ENCODE results near the gene UBE2E3.

The UBE2E3 gene

GRCh38 chr2:180959787-180960186, 20.6 kb upstream of the UBE2E3 start:
- Histone ChIP-seq H3K27me3 (replicated peaks in 2 of 5; ENCODE audit: control insufficient read depth in 4 of 5, insufficient read depth in 5 of 5, low read length in 4 of 5) (no peaks in the 10 kb centered on the region), H3K9me3 (ENCODE audit: control extremely low read depth in 1 of 5, control insufficient read depth in 4 of 5, insufficient read depth in 2 of 5, low read depth in 1 of 5, low read length in 4 of 5) (no peaks in the 10 kb centered on the region), H3K4me1 (ENCODE audit: control extremely low read depth in 1 of 4, control insufficient read depth in 4 of 4, insufficient read depth in 4 of 4, low read length in 3 of 4) (peaks cover 0 to 9% (median 4%) of the 10 kb centered on the region in 4 experiments), H3K27ac (ENCODE audit: insufficient read depth in 1 of 2, low read depth in 1 of 2, low read length in 2 of 2, poor library complexity in 1 of 2, severe bottlenecking in 2 of 2) (no peak overlapping the region), H3K4me3 (ENCODE audit: control insufficient read depth in 1 of 7, extremely low read depth in 1 of 7, insufficient read depth in 4 of 7, low read depth in 2 of 7, low read length in 6 of 7) (no peak overlapping the region), H3K36me3 (ENCODE audit: control insufficient read depth in 4 of 4, insufficient read depth in 4 of 4, low read length in 3 of 4) (no peaks in the 10 kb centered on the region)
- no peak for DNase-seq
- POLR2A ChIA-PET, result interaction anchor here (0.6 kb wide), 1 partner anchor 33 kb away, joined by 3 read pairs; no protein-coding TSS in a partner anchor
- CTCF ChIA-PET, result interaction anchor here (0.5 kb wide), 1 partner anchor 12 kb away, joined by 3 read pairs; no protein-coding TSS in a partner anchor
- 100% methylated on average over 1 of the region's 1 CpG for WGBS (ENCODE audit: insufficient coverage)

DNA sequence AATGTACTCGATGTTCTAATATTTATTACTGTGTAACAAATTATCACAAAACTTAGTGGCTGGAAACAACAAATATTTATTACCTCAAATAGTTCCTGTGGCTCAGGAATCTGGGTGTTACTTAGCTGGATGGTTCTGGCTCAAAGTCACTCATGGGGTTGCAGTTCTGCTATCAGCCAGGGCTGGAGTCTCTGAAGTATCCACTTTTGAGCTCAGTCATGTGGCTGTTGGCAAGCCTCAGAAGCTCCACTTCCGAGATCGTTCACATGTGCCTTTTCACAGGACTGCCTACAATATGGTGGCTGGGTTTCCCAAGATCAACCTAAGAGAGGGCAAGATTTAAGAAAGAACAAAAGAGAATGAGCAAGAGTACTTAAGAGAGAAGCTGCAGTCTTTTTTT, 19.4 kb upstream of the UBE2E3 start:
- peaks cover 0 to 9% (median 4%) of the 10 kb centered on the region in 4 experiments for H3K4me1 ChIP-seq (ENCODE audit: control extremely low read depth in 1 of 4, control insufficient read depth in 4 of 4, insufficient read depth in 4 of 4, low read length in 3 of 4)
- H3K27ac ChIP-seq (ENCODE audit: insufficient read depth in 1 of 2, low read depth in 1 of 2, low read length in 2 of 2, poor library complexity in 1 of 2, severe bottlenecking in 2 of 2), result no peak overlapping the region
- DNase-seq, result no peak
- no peaks in the 10 kb centered on the region for H3K27me3 ChIP-seq (replicated peaks in 2 of 5; ENCODE audit: control insufficient read depth in 4 of 5, insufficient read depth in 5 of 5, low read length in 4 of 5)
- no peaks in the 10 kb centered on the region for H3K36me3 ChIP-seq (ENCODE audit: control insufficient read depth in 4 of 4, insufficient read depth in 4 of 4, low read length in 3 of 4)
- H3K9me3 ChIP-seq (ENCODE audit: control extremely low read depth in 1 of 5, control insufficient read depth in 4 of 5, insufficient read depth in 2 of 5, low read depth in 1 of 5, low read length in 4 of 5), result no peaks in the 10 kb centered on the region
- 100% methylated on average over 2 of the region's 3 CpGs for WGBS (ENCODE audit: insufficient coverage)
- H3K4me3 ChIP-seq (ENCODE audit: control insufficient read depth in 1 of 7, extremely low read depth in 1 of 7, insufficient read depth in 4 of 7, low read depth in 2 of 7, low read length in 6 of 7), result no peak overlapping the region
- ChIA-PET CTCF (no interaction called here), POLR2A (no interaction called here)

DNA sequence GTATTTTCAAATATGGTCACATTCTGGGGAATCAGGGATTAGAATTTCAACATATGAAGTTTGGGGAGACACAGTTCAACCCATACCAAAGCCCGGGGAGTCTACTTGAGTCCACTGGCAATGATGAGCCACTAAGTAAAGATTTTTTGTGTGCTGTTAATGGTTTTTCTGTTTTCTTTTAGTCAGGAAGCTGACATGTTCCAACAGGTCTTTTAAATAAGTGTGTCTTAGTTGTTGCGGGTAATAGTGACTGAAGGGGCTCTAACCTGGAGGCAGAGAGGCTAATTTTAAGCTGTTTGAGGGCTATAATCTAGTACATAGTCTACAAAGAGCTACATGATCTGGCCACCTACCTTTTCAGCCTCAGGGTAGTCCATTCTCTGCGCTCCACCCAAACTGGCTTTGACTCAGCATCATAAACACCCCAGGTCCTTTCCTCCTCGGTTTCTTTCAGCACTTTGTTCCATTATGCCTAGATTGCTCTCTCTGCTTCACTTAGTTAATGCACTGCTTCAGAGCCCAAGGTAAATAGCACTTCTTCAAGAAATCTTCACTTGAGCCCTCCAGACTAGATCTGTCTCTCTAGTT, 17.6 kb upstream of the UBE2E3 start:
- Histone ChIP-seq H3K27me3 (replicated peaks in 2 of 5; ENCODE audit: control insufficient read depth in 4 of 5, insufficient read depth in 5 of 5, low read length in 4 of 5) (no peaks in the 10 kb centered on the region), H3K27ac (ENCODE audit: insufficient read depth in 1 of 2, low read depth in 1 of 2, low read length in 2 of 2, poor library complexity in 1 of 2, severe bottlenecking in 2 of 2) (no peak overlapping the region), H3K36me3 (ENCODE audit: control insufficient read depth in 4 of 4, insufficient read depth in 4 of 4, low read length in 3 of 4) (no peaks in the 10 kb centered on the region), H3K9me3 (ENCODE audit: control extremely low read depth in 1 of 5, control insufficient read depth in 4 of 5, insufficient read depth in 2 of 5, low read depth in 1 of 5, low read length in 4 of 5) (no peaks in the 10 kb centered on the region), H3K4me1 (ENCODE audit: control extremely low read depth in 1 of 4, control insufficient read depth in 4 of 4, insufficient read depth in 4 of 4, low read length in 3 of 4) (peaks cover 0 to 13% (median 8%) of the 10 kb centered on the region in 4 experiments), H3K4me3 (ENCODE audit: control insufficient read depth in 1 of 7, extremely low read depth in 1 of 7, insufficient read depth in 4 of 7, low read depth in 2 of 7, low read length in 6 of 7) (no peak overlapping the region)
- CTCF ChIA-PET, result interaction anchor here (0.9 to 1.4 kb wide), 2 partner anchors 14 to 241 kb away, joined by 3 to 6 read pairs; no protein-coding TSS in a partner anchor
- POLR2A ChIA-PET, result no interaction called here
- whole genome bisulfite sequencing (ENCODE audit: insufficient coverage), result 100% methylated on average over 4 of the region's 4 CpGs
- DNase-seq, result no peak

- no peaks in the 10 kb centered on the region for H3K9me3 ChIP-seq (ENCODE audit: control extremely low read depth in 1 of 5, control insufficient read depth in 4 of 5, insufficient read depth in 2 of 5, low read depth in 1 of 5, low read length in 4 of 5)
- H3K4me3 ChIP-seq (ENCODE audit: control insufficient read depth in 1 of 7, extremely low read depth in 1 of 7, insufficient read depth in 4 of 7, low read depth in 2 of 7, low read length in 6 of 7), result no peak overlapping the region
- H3K27ac ChIP-seq (ENCODE audit: insufficient read depth in 1 of 2, low read depth in 1 of 2, low read length in 2 of 2, poor library complexity in 1 of 2, severe bottlenecking in 2 of 2), result no peak overlapping the region
- H3K27me3 ChIP-seq (replicated peaks in 2 of 5; ENCODE audit: control insufficient read depth in 4 of 5, insufficient read depth in 5 of 5, low read length in 4 of 5), result no peaks in the 10 kb centered on the region
- CTCF ChIA-PET, result interaction anchor here (0.7 to 1.0 kb wide), 2 partner anchors 13 to 93 kb away, joined by 3 read pairs; no protein-coding TSS in a partner anchor
- DNase-seq, result no peak
- peaks cover 0 to 7% (median 3%) of the 10 kb centered on the region in 4 experiments for H3K4me1 ChIP-seq (ENCODE audit: control extremely low read depth in 1 of 4, control insufficient read depth in 4 of 4, insufficient read depth in 4 of 4, low read length in 3 of 4)
- no peaks in the 10 kb centered on the region for H3K36me3 ChIP-seq (ENCODE audit: control insufficient read depth in 4 of 4, insufficient read depth in 4 of 4, low read length in 3 of 4)
- 86% methylated on average over 1 of the region's 3 CpGs for WGBS (ENCODE audit: insufficient coverage)
- POLR2A ChIA-PET, result no interaction called here
These were observed 14.0 kb upstream of the UBE2E3 start for GRCh38 chr2:180966378-180966777.

DNA sequence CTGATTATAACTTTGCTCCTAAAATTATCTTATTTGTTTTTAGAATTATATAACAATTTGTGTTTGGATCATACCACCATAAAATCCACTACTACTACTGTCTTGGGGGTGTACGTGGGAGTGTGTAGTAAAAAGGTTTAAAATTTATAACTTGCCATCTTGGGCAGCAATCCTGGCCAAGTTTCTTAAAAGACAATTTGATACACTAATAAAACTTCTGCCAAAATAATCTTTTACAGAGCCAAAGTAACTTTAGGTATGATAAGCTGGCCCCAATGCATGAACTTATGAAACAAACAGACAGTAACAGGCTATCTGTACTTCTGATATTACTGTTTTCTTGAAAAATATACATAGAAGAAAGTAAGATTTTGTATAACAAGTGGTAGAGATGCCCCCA, 11.3 kb upstream of the UBE2E3 start:
- H3K36me3 ChIP-seq (ENCODE audit: control insufficient read depth in 4 of 4, insufficient read depth in 4 of 4, low read length in 3 of 4), result no peaks in the 10 kb centered on the region
- no peak overlapping the region for H3K4me3 ChIP-seq (ENCODE audit: control insufficient read depth in 1 of 7, extremely low read depth in 1 of 7, insufficient read depth in 4 of 7, low read depth in 2 of 7, low read length in 6 of 7)
- CTCF ChIA-PET, result interaction anchor here (1.4 kb wide), 1 partner anchor 10 kb away, joined by 8 read pairs; the partner anchor contains the start of gene UBE2E3
- H3K27me3 ChIP-seq (replicated peaks in 2 of 5; ENCODE audit: control insufficient read depth in 4 of 5, insufficient read depth in 5 of 5, low read length in 4 of 5), result no peaks in the 10 kb centered on the region
- no peak for DNase-seq
- POLR2A ChIA-PET, result no interaction called here
- no peak overlapping the region for H3K27ac ChIP-seq (ENCODE audit: insufficient read depth in 1 of 2, low read depth in 1 of 2, low read length in 2 of 2, poor library complexity in 1 of 2, severe bottlenecking in 2 of 2)
- no CpG with 5 or more reads among the region's 1 CpG for WGBS (ENCODE audit: insufficient coverage)
- no peaks in the 10 kb centered on the region for H3K9me3 ChIP-seq (ENCODE audit: control extremely low read depth in 1 of 5, control insufficient read depth in 4 of 5, insufficient read depth in 2 of 5, low read depth in 1 of 5, low read length in 4 of 5)
- H3K4me1 ChIP-seq (ENCODE audit: control extremely low read depth in 1 of 4, control insufficient read depth in 4 of 4, insufficient read depth in 4 of 4, low read length in 3 of 4), result peaks cover 0 to 7% (median 3%) of the 10 kb centered on the region in 4 experiments

GRCh38 chr2:180970016-180970415, 10.4 kb upstream of the UBE2E3 start:
- H3K27me3 ChIP-seq (replicated peaks in 2 of 5; ENCODE audit: control insufficient read depth in 4 of 5, insufficient read depth in 5 of 5, low read length in 4 of 5), result no peaks in the 10 kb centered on the region
- H3K9me3 ChIP-seq (ENCODE audit: control extremely low read depth in 1 of 5, control insufficient read depth in 4 of 5, insufficient read depth in 2 of 5, low read depth in 1 of 5, low read length in 4 of 5), result no peaks in the 10 kb centered on the region
- ChIA-PET POLR2A (no interaction called here), CTCF (interaction anchor here (1.4 kb wide), 1 partner anchor 9 kb away, joined by 8 read pairs; the partner anchor contains the start of gene UBE2E3)
- peaks cover 0 to 7% (median 3%) of the 10 kb centered on the region in 4 experiments for H3K4me1 ChIP-seq (ENCODE audit: control extremely low read depth in 1 of 4, control insufficient read depth in 4 of 4, insufficient read depth in 4 of 4, low read length in 3 of 4)
- no peak overlapping the region for H3K4me3 ChIP-seq (ENCODE audit: control insufficient read depth in 1 of 7, extremely low read depth in 1 of 7, insufficient read depth in 4 of 7, low read depth in 2 of 7, low read length in 6 of 7)
- no peaks in the 10 kb centered on the region for H3K36me3 ChIP-seq (ENCODE audit: control insufficient read depth in 4 of 4, insufficient read depth in 4 of 4, low read length in 3 of 4)
- DNase-seq, result no peak
- H3K27ac ChIP-seq (ENCODE audit: insufficient read depth in 1 of 2, low read depth in 1 of 2, low read length in 2 of 2, poor library complexity in 1 of 2, severe bottlenecking in 2 of 2), result no peak overlapping the region
- no CpG with 5 or more reads among the region's 3 CpGs for WGBS (ENCODE audit: insufficient coverage)

DNA sequence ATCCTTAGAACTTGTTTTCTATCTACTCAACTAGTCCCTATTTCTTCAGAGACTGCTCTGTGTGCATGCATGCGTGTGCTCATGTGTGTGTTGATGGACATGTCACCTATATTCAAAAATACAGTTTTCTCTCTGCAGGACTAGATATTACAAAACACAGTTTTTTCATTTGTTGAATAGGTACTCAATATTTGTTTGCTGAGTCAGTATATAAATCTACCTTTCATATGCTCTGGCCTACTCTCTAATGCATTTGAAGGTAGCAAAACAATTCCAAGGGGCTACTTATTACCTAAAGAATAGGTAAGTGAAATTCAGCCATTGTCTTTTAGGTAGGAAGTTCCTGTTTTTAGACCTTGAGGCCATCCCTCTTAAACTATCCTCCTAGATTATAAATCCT, 8.6 kb upstream of the UBE2E3 start:
- no peak overlapping the region for H3K4me3 ChIP-seq (ENCODE audit: control insufficient read depth in 1 of 7, extremely low read depth in 1 of 7, insufficient read depth in 4 of 7, low read depth in 2 of 7, low read length in 6 of 7)
- peaks cover 0 to 7% (median 3%) of the 10 kb centered on the region in 4 experiments for H3K4me1 ChIP-seq (ENCODE audit: control extremely low read depth in 1 of 4, control insufficient read depth in 4 of 4, insufficient read depth in 4 of 4, low read length in 3 of 4)
- no peak overlapping the region for H3K27ac ChIP-seq (ENCODE audit: insufficient read depth in 1 of 2, low read depth in 1 of 2, low read length in 2 of 2, poor library complexity in 1 of 2, severe bottlenecking in 2 of 2)
- DNase-seq, result no peak
- ChIA-PET POLR2A (no interaction called here), CTCF (interaction anchor here (1.1 kb wide), 1 partner anchor 13 kb away, joined by 3 read pairs; no protein-coding TSS in a partner anchor)
- WGBS (ENCODE audit: insufficient coverage), result no CpG with 5 or more reads among the region's 1 CpG
- no peaks in the 10 kb centered on the region for H3K9me3 ChIP-seq (ENCODE audit: control extremely low read depth in 1 of 5, control insufficient read depth in 4 of 5, insufficient read depth in 2 of 5, low read depth in 1 of 5, low read length in 4 of 5)
- H3K27me3 ChIP-seq (replicated peaks in 2 of 5; ENCODE audit: control insufficient read depth in 4 of 5, insufficient read depth in 5 of 5, low read length in 4 of 5), result no peaks in the 10 kb centered on the region
- no peaks in the 10 kb centered on the region for H3K36me3 ChIP-seq (ENCODE audit: control insufficient read depth in 4 of 4, insufficient read depth in 4 of 4, low read length in 3 of 4)
